Left colon (tissue), 2 donors: ENCODE measurements around the gene GPR107. TPM values are rescaled to one million over a fixed set of nuclear protein-coding genes. Genes with fewer than 3 reads are reported as not detected.

ENCODE experiments used
- ATAC-seq: fragments of 200-7000 bp; cut with Tn5 transposase; one replicate; pipeline ENCODE4 v1.9.1; 2020; ENCODE audit warnings: mild to moderate bottlenecking, moderate library complexity
- DNase-seq, 2 donors: peaks; one replicate each; pipeline ENCODE4 v3.0.0-alpha.2; 2020
- intact Hi-C, 2 donors: fragments of 100-400 bp; cut with DNase I in 1 of 2; cut with micrococcal nuclease in 1 of 2; formaldehyde crosslinking; loops; one replicate each; pipeline versions ENCODE4 v1.11.2 to v1.14.0; 2022; cut with DNase I, micrococcal nuclease
- total RNA-seq, 2 donors: library from RNA; stranded (reverse); fragmentation: NEBNext Ultra II Directional; extraction: Animal tissue kit (Norgen Biotek cat#: 25700); gene quantifications; one replicate each; pipeline ENCODE4 v1.2.1, GENCODE V29; 2021
- donor health status: DM: no; HTN: no; CAD: no.
- donor health status: DM: yes; HTN: yes; CAD: no.

GPR107 gene
- total RNA-seq, 2 donors from 2014 or later = 44.6 to 48.6 TPM

DNA sequence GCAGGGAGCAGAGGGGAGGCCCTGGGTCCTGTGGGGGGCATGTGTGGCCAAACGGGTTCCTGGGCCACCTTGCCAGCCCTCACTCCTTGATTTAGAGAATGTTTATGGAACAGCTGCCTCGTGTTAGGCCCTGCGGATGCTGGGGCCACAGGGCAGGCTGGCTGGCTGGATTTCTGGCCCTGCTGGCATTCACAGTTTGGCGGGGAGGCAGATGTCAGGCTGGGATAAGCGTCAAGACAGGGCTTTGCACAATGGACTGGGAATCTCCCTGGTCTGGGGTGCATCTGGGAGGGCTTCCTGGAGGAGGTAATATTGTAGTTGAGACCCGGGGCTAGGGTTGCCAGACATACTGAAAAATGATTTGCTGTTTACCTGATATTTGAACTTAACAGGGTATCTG lies 132.3 kb downstream of the GPR107 start:
- intact Hi-C loops = no loop called here
- no peak for ATAC-seq
- DNase-seq = peak in 1 of 2 donors; percentile 63

DNA sequence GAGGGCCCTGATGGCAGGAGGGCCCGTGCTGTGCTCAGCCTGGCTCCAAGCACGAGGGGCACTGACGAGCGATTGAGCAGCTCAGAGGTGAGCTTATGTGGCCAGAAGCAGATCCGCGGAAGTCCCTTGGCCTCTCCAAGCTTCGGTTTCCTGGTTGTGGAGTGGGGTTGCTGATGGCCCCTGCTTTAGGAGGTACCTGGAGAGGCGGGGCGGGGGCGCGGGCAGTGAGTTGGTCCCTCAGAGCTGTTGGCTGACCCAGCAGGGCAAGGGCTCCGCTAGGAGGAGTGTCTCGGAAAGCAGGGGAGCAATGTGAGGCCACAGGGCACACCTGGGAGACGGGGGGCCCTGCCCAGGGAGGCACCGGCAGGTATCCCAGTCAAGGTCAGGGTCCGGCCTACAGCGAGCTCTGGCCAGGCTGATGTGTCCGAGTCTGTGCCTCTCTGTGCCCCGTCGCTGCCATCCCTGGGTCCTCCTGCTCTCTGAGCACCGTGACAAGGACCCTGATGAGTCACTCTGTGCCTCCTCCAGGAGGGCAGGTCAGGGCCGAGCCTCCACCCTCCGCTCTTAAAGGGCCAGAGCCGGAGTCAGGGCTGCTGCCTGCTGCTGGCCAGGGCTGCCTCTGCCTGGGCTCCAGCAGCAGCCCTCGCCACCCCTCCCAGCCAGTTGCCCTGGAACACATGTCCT lies 133.3 kb downstream of the GPR107 start:
- intact Hi-C loops = no loop called here
- DNase-seq (peak; percentile 78 to 86), ATAC-seq (peak; percentile 93)

DNA sequence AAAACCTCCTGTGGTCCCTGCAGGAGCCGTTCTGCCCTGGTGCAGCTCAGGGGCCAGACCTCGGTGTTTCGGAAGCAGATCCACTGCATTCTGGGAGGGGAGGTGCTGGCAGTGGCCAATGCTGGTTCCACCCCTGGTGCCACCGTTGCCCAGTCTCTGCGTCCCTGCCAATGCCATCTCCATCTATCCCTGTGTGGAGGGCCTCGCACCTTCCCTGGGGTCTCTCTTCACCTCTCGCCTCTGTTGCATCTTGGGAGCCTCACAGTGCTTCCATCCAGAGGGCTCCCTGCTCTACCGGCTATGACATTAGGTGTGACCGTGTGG lies 133.8 kb downstream of the GPR107 start:
- DNase-seq (no peak), ATAC-seq (peak; percentile 30)
- intact Hi-C loops = no loop called here

DNA sequence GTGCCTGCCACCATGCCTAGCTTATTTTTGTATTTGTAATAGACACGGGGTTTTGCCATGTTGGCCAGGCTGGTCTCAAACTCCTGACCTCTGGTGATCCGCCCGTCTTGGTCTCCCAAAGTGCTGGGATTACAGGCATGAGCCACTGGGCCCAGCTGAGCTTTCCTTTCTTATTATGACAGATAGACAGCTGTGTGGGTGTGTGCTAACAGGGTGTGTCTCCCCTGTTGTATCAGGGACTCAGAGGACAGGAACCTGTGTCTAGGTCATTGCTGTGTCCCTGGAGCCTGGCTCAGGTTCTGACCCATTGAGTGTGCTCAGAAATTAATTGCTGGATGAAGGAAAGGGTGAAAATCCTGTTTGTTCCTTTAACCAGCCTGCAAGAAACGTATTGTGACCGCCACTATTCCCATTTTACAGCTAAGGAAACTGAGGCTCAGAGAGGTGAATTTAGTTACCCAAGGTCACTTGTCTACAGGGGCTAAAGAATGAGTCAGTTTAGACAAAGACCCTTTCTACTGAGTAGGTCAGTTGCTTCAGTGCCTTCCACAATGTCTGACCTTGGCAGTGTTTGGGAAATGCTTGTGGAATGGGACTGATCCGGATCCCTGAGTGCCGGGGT lies 135.3 kb downstream of the GPR107 start:
- ATAC-seq (peak; percentile 73), DNase-seq (no peak)
- intact Hi-C loops = no loop called here

Other genes with a start within 250 kb of the GPR107 start
- 10 to 100 TPM; 30.7 to 36.9 TPM for gene TOR1A, start 229.8 kb upstream of the GPR107 start, total RNA-seq
- 10 to 100 TPM; 34.6 to 41.3 TPM for gene C9orf78, start 218.6 kb upstream of the GPR107 start, total RNA-seq
- 10 to 100 TPM; 16.0 to 21.9 TPM for gene USP20, start 218.4 kb upstream of the GPR107 start, total RNA-seq
- 10 to 100 TPM; 27.2 to 53.0 TPM for gene FNBP1, start 10.7 kb upstream of the GPR107 start, total RNA-seq
- 10 to 100 TPM in 1 of 2 donors, 1 to 10 TPM in 1; 2.1 to 23.7 TPM for gene NCS1, start 118.5 kb downstream of the GPR107 start, total RNA-seq
- gene HMCN2, start 211.9 kb downstream of the GPR107 start, total RNA-seq = 10 to 100 TPM; 19.1 to 23.3 TPM